Lung microvascular endothelial cell (primary cell): ENCODE measurements around the gene NUP210L. TPM values are rescaled to one million over a fixed set of nuclear protein-coding genes. Genes with fewer than 3 reads are reported as not detected.

Source experiments
- DNase-seq, 2 donors: peaks; one replicate each; pipeline versions ENCODE4 v3.0.0 to v3.0.0-alpha.2; 2010; ENCODE audit warnings: low read depth in 2 of 2
- total RNA-seq: library from RNA; depleted of rRNA; stranded (reverse); fragments of >200 nt; gene quantifications from 2 replicates; pipeline ENCODE4 v1.2.1, GENCODE V29; 2014

Gene NUP210L
- total RNA-seq = under 0.01 and 0.20 TPM in 2 replicates

DNA sequence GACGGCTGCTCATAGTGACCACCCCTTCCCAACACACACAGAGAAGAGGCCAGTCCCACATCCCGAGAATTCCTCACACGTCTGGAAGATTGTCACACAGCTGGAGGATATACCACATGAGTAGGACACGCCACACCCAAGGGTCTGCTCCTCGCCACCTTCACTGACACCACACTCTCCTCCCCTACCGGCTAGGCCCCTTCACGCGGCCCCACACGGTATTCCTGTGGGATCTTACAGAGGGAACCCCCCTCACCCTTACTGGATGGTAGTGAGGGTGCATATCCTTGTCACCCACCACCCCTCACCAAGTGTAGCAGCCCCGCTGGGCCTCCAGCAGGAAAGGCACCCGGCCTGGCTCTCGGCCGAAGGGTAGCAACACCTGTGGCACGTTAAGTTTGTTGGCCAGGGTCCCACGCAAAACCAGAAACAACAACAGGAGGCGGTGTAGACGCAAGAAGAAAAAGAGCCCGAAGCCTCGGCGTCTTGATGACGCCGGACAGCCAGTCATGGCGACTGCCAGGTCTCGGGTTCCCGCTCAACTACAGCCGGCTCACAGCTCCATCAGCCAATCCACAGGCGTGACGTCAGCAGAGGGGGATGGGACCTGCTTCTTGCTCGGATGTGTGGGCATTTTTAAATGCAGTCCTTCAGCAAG is at the start of gene NUP210L:
TSS of gene NUP210L (minus strand) at position 540 of the 658 bp plus-strand sequence.
- peak; percentile 80 to 81 for DNase-seq

- DNase-seq = peak in 1 of 2 donors; percentile 35
Measured at GRCh38 chr1:154199563-154199879, 44.6 kb upstream of the NUP210L start.

- DNase-seq = peak; percentile 71 to 81
Measured at GRCh38 chr1:154198756-154199562, 44.1 kb upstream of the NUP210L start.

DNA sequence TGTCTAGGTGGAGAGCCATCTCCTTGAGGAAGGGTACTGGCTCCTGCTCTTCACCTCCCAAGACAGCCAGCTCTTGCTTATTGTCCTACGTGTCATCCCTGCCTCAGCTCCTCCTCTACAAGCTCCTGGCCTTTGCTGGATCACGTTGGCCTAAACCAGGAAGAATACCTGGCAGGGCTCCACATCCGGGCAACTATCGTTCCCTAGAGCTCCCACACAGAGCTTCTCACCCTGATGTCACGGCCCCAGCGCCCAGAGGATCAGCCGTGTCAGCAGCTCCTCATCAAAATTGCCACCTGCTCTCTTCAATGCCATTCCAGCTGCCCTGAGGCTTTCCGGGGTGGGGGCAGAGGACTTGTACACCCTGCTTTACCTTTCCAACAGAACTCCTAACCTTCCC is 38.9 kb upstream of the NUP210L start:
- peak in 1 of 2 donors; percentile 80 for DNase-seq

- DNase-seq = no peak
Measured at GRCh38 chr1:154192476-154192875, 37.6 kb upstream of the NUP210L start.

- DNase-seq = peak; percentile 72 to 94
Measured at GRCh38 chr1:154191990-154192461, 37.2 kb upstream of the NUP210L start, which contains the start of gene TPM3. TPM3 (minus strand) TSS chr1:154192100; CDS start chr1:154192018, 82 bp downstream.

DNA sequence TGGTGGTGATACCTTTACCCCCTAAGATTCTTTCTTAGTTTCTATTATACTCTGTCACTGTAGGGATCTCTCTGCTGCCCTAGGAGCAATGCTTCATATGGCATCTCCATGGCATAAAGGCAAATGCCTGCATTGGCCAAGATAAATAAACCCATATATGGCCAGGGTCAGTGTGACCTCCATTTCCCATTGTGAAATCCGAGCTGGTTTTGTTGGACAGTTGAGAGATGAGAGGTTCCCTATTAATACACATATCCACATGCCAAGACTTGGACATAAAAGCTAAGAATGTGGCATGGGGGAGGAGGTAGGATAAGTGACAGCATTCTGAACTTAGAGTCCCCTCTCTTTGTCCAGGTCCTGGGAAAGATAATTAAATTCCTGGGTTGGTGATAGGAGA is 35.7 kb upstream of the NUP210L start:
- DNase-seq = peak; percentile 77 to 91

GRCh38 chr1:154186852-154187501 is 32.1 kb upstream of the NUP210L start:
- DNase-seq = no peak

DNA sequence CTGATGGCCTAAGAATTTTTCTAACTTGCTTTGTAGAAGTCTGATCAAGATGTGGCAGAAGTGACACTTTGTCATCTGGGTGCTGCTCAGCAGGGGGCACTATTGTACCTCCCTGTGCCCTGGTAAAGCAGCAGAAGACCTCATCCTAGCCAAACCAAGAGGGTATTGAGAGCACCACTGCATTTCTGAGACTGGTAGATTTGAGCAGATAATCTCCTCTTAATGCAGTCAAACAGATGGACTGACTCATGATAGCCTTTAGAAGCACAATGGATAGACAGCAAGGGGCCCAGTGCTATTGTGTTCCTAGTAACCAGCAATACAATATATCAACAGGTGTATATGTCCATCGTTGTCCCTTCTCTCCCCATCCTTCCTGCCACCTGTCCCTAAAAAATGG is 31.3 kb upstream of the NUP210L start:
- DNase-seq = peak; percentile 80 to 84

- DNase-seq = peak; percentile 96 to 97
Measured at GRCh38 chr1:154183046-154183915, 28.4 kb upstream of the NUP210L start.

DNA sequence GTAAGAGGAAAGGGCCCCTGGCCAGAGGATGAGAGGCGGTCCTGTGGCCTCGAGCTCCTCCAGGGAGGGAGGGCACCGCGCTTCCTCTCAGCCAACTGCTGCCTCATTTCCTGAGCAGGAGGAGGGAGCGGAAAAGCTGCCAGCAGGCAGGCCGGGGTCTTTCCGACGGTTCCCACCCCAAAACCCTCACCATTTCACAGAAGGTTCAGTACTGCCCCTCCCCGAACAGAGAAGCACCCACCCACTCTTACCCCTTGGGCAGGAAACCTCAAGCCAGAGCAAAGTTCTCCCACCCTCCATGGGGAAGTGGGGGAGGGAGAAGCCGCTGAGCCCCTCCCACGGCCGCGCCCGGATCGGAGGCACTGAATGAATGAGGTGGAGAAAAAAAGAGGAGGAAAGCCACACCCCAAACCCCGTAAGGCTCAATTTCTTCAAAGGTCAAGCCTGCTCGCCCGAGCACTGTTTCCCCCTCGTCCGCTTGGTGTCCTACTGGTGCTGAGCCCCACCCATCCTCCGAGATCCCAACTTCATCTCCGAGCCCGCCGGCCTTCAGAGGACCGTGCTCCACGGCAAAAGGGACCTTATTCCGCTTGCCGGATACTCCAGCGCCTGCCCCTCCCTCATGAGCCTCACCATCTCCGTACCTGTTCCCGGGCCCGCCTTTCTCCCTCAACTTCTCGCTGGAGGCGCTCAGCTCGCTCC is 27.6 kb upstream of the NUP210L start:
- DNase-seq = peak; percentile 76 to 82

DNA sequence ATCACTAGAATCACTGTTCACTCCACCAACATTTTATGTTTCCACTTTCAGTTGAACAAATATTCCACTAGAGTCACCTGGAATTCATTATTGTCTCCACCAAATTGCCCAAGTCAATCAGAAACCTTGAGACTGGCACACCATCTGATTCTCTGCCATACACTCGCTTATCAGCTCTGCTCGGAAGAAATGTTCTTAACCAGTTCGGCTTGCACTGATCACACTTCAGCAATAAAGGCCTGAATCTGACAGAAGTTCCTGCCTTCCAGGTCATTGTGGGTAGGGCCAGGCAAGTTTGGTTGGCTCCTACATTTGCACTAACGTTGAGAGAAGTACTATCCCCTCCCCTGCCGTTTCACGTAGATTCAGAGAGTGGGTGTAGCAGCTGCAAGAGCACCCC is 27.1 kb upstream of the NUP210L start:
- no peak for DNase-seq

DNA sequence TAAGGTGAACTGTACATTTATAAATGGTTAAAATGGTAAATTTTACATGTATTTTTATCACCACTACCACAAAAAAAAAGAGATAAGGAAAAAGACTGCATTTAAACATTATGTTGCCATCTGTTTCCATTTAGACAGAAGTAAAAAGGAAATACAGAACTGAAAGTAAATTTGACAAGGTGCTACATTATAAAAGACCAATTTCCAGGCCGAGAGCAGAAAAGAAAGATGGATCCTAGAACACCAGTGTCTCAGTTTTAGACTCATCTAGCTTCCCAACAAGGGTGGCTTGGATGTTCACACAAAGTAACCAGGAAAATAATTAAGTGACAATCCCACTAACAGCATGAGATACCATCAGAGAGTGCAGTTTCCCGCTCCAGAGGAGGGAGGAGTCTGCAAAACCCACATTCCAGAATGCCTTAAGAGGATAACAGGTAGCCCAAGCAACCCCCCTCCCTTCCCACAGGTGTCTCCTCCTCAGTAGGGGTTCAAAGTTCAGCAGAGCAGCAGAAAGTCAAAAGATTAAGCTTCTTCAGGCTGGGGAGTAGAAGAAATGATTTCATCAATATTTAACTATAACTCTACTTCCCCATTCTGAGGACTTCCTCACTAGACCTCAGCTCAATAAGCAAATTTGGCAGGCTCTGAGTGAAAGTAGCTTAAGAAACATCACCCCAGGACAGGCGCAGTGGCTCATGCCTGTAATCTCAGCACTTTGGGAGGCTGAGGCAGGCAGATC is 25.2 kb upstream of the NUP210L start:
- no peak for DNase-seq

- peak in 1 of 2 donors; percentile 19 for DNase-seq
Measured at GRCh38 chr1:154178911-154179811, 24.3 kb upstream of the NUP210L start.

DNA sequence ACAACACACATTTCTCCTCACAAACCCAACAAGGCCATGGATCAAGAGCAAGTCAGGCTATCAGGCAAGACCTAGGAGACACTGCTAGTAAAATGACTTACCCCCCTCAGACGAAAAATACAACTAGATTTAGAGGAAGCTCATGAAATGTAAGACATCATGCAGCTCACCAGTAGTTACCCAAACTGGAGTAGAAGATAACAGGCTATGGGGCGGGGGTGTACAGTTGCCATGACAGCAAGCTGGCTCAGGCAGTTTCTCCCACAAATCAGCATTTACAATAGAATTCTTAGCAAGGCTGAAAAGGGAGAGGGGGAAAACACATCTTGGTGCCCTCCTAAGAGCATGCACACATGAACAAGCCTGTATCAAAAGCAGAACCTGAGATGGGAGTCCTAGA is 23.1 kb upstream of the NUP210L start:
- no peak for DNase-seq

GRCh38 chr1:154176337-154176736 is 21.5 kb upstream of the NUP210L start:
- peak in 1 of 2 donors; percentile 82 for DNase-seq

- DNase-seq = no peak
Measured at GRCh38 chr1:154174654-154175053, 19.8 kb upstream of the NUP210L start.

- no peak for DNase-seq
Measured at GRCh38 chr1:154171880-154172279, 17.0 kb upstream of the NUP210L start.

DNA sequence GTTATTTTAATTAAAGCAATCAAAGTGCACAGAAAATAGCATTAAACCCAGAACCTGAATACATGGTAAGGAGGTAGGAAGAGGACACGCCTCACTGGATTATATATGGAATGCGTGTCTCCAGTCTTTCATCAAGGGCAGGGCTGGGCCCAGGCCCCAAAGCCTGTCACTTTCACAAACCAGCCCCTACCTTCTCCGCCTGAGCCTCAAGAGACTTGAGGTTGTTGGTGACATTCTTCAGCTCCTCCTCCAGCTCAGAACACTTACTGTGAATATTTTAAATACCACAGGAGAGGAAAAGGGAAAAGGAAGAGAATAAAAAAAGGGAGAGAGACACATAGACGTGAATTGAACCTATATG is 16.3 kb upstream of the NUP210L start:
- no peak for DNase-seq
